Superior temporal gyrus (tissue), 1 donor: ENCODE measurements around the gene FCHO1.

ENCODE experiments used
- DNase-seq: peaks from one replicate; pipeline ENCODE4 v3.0.0-alpha.2; 2016; ENCODE audit errors: extremely low spot score

FCHO1 gene, protein sequence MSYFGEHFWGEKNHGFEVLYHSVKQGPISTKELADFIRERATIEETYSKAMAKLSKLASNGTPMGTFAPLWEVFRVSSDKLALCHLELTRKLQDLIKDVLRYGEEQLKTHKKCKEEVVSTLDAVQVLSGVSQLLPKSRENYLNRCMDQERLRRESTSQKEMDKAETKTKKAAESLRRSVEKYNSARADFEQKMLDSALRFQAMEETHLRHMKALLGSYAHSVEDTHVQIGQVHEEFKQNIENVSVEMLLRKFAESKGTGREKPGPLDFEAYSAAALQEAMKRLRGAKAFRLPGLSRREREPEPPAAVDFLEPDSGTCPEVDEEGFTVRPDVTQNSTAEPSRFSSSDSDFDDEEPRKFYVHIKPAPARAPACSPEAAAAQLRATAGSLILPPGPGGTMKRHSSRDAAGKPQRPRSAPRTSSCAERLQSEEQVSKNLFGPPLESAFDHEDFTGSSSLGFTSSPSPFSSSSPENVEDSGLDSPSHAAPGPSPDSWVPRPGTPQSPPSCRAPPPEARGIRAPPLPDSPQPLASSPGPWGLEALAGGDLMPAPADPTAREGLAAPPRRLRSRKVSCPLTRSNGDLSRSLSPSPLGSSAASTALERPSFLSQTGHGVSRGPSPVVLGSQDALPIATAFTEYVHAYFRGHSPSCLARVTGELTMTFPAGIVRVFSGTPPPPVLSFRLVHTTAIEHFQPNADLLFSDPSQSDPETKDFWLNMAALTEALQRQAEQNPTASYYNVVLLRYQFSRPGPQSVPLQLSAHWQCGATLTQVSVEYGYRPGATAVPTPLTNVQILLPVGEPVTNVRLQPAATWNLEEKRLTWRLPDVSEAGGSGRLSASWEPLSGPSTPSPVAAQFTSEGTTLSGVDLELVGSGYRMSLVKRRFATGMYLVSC

GRCh38 chr19:17751103-17751911 lies at the start of gene FCHO1:
Gene FCHO1 (plus strand): TSS chr19:17751477. CDS start chr19:17755165, 3,688 bp downstream.
- DNase-seq = peak; percentile 18

- DNase-seq = peak; percentile 71
Measured at GRCh38 chr19:17703824-17704463, 47.3 kb upstream of the FCHO1 start.

DNA sequence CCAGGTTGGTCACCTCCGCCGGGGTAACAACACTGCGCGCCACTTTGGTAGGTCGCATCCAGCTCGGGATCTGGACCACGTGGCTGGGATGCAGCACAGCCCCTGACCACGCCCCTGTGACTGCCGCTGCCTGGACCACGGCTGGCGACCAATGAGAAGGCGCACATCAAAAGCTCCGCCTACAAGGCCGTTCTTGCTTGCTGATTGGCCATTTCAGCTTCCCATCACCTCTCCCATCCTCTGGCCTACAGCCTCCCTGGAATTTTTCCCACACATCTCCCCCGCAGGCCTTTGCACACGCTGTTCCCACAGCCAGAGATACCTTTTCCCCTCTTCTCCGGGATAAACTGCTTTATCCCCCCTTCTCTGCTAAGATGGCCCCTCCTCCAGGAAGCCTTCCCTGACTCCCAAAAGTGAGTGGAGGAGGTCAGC lies 44.5 kb upstream of the FCHO1 start:
- peak; percentile 64 for DNase-seq

- no peak for DNase-seq
Measured at GRCh38 chr19:17711851-17712250, 39.4 kb upstream of the FCHO1 start.

DNA sequence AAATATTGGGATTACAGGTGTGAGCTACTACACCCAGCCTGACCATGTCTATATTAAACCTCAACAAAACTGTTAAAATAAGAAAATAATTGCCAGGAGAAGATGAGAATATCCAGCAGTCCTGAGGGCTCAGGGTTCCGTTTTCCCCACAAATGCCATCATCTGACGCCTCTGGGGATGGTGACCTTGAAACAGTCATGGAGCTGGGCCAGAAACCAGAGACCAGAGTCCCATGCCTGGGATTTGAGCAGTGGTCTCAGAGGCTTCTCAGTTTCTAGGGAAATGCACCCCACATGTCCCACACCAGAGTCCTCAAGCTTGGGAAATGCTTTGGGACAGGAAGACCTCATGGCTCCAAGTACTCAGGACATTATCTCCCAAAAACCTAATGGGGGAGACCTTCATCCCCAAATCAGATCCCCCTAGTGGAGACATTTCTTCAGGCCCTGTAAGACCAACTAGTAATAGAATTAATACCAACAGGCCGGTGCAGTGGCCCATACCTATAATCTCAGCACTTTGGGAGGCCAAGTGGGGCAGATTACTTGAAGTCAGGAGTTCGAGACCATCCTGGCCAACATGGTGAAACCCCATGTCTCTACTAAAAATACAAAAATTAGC lies 34.9 kb upstream of the FCHO1 start:
- no peak for DNase-seq

GRCh38 chr19:17718550-17718946 lies 32.7 kb upstream of the FCHO1 start:
- DNase-seq = no peak

DNA sequence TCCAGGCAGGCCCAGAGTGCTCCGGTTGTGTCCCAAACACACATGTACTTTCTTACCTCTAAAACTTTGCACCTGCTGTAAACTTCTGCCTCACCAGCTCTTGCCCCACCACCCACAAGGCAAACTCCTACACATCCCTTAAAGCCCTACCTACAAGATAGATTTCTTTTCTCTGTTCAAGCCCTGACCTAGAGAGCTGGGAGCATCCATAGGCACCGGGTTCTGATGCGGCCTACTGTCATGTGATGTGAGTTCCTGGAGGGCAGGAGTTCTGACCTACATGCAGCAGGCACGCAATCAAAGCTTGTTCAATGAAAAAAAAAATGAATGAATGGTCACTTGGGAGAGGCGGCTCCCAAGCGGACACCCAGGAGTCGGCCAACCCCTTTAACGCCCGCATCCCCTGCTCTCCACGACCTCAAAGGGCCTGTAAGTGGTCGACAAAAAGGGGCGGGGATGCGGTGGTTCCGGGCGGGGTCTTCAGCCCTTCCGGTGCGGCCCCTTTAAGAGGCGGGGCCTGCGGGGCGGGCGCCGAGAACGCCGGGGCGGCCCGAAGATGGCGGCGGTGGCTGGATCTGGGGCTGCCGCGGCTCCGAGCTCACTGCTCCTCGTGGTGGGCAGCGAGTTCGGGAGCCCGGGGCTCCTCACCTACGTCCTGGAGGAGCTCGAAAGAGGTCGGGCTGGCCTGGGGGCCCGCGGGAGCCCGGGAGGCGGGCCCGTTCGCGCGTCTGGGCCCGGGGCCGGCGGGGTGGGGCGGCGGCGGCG lies 32.1 kb upstream of the FCHO1 start, which contains the start of gene MAP1S:
Gene MAP1S, plus strand, starts transcription at position 534 of the 765 bp plus-strand sequence. Its CDS starts 23 bp downstream, at position 557.
- DNase-seq = peak; percentile 52

- peak; percentile 14 for DNase-seq
Measured at GRCh38 chr19:17719730-17720400, 31.4 kb upstream of the FCHO1 start.

DNA sequence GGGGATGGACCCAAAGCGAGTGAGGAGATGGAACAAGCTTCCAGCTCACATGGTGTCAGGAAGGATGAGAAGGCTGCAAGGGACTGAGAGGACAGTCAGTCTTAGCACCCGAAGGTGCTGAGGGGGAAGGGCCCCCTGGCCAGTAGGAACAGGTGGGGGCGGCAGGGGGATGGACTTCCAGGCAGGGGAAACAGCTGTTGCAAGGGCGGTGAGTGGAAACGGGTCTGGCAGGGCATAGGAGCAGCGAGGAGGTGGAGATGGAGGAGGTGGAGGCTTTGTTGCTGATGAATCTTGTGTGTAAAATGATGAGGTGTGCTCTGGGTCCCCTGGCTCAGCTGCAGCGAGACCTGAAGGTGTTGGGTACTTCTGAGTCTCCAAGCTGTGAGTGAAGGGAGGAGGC lies 30.8 kb upstream of the FCHO1 start:
- DNase-seq = peak; percentile 23

- no peak for DNase-seq
Measured at GRCh38 chr19:17721111-17721628, 30.1 kb upstream of the FCHO1 start.

GRCh38 chr19:17721821-17722220 lies 29.5 kb upstream of the FCHO1 start:
- DNase-seq = no peak

DNA sequence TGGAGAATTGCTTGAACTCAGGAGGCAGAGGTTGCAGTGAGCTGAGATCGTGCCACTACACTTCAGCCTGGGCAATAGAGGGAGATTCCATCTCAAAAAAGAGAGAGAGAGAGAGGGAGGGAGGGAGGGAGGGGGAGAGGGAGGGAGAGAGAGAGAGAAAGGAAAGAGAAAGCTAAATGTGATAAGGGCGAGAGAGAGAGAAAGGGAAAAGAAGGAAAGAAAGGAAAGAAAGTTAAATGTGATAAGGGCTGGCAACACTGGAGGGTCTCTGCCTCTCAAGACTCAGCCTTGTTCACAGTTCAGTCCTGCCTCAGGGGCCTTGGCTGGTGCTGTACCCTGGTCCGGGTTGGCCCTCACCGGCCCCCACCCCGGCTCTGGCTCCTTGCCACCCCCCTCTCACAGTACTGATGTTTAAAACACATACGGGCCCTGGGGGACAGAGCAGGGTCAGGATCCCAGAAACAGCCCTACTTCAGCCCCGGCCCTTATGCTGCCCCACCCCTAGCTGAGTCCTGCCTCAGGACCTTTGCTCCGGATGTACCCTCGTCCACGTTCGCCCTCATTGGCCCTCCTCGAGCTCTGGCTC lies 28.5 kb upstream of the FCHO1 start:
- no peak for DNase-seq

GRCh38 chr19:17724655-17725054 lies 26.6 kb upstream of the FCHO1 start:
- DNase-seq = no peak

DNA sequence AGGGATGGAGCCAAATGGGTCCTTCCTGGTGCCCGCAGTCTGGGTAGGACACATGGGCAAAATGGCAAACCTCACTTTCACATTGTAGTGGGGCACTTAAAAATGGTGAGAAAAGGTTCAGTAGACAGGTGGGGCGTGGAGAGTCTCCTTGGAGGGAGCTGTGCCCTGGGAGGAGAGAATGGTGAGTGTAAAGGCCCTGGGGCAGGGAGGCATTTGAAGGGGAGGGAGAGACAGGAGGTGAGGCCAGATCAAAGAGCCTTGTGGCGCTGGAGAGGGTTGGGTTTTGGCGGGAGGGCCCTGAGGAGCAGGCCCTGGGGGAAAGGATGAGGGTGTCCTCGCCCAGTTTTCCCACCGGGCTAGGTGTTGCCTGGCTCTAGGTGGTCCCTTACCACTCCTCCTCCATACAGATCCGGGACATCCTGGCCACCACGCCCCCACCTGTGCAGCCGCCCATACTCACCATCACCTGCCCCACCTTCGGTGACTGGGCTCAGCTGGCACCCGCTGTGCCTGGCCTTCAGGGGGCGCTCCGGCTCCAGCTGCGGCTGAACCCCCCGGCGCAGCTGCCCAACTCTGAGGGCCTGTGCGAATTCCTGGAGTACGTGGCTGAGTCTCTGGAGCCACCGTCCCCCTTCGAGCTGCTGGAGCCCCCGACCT lies 25.7 kb upstream of the FCHO1 start:
- DNase-seq = no peak

- DNase-seq = no peak
Measured at GRCh38 chr19:17726136-17726741, 25.0 kb upstream of the FCHO1 start.

DNA sequence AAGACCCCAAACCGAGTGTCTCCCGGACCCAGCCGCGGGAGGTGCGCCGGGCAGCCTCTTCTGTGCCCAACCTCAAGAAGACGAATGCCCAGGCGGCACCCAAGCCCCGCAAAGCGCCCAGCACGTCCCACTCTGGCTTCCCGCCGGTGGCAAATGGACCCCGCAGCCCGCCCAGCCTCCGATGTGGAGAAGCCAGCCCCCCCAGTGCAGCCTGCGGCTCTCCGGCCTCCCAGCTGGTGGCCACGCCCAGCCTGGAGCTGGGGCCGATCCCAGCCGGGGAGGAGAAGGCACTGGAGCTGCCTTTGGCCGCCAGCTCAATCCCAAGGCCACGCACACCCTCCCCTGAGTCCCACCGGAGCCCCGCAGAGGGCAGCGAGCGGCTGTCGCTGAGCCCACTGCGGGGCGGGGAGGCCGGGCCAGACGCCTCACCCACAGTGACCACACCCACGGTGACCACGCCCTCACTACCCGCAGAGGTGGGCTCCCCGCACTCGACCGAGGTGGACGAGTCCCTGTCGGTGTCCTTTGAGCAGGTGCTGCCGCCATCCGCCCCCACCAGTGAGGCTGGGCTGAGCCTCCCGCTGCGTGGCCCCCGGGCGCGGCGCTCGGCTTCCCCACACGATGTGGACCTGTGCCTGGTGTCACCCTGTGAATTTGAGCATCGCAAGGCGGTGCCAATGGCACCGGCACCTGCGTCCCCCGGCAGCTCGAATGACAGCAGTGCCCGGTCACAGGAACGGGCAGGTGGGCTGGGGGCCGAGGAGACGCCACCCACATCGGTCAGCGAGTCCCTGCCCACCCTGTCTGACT lies 24.1 kb upstream of the FCHO1 start:
- no peak for DNase-seq

DNA sequence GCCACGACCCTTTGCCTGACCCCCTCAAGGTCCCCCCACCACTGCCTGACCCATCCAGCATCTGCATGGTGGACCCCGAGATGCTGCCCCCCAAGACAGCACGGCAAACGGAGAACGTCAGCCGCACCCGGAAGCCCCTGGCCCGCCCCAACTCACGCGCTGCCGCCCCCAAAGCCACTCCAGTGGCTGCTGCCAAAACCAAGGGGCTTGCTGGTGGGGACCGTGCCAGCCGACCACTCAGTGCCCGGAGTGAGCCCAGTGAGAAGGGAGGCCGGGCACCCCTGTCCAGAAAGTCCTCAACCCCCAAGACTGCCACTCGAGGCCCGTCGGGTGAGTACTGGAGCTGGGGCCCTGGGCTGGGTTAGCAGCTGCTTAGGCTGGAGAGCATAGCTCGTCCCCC lies 23.4 kb upstream of the FCHO1 start:
- DNase-seq = no peak
